ENCODE data around the gene TOMM34. TPM values are rescaled to one million over a fixed set of nuclear protein-coding genes. Genes with fewer than 3 reads are reported as not detected.

TOMM34 gene
- total and polyA plus RNA-seq, 2 of the 13 experiments (the other 11 are each of a cell fraction or from before 2014, with no cell fraction given) = 36.2 to 52.0 TPM

DNA sequence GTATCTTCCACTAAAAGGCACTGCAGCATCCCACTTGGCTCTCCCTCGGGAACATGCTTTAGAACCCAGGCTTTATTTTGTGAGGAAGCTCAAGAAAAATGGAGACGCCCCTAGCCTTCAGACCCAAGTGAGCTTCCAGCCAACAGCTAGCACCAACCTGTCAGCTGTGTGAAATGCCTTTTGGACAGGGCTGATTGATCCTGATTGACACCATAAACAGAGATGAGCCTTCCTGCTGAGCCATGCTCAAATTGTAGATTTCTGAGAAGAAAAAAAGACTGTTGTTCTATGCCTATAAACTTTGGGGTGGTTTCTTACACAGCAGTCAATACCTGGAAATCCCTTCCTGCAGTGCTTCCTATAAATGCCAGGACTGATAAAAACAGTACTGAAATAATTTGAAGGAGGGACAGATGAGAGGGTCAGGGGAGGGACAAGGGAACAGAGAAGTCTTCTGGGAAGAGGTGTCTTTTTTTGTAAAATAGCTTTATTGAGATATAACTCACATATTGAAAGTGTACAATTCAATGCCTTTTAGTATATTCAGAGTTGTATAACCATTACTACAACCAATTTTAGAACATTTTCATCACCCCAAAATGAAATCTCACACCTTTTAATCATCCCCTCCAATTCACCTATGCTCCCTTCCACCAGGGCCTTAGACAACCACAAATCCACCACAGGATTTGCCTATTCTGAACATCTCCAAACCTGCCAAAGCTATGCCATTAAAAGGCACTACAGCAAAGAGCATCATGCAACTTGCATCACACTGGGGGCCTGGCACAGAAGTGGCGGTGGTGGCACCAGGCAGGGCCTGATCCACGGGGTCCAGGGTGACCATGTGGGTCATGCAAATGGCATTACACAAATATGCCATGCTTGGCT is 3.4 kb upstream of the TOMM34 start:
- Histone ChIP-seq H3K4me3 (replicated peaks in 1 of 3; ENCODE audit: insufficient read depth in 1 of 3, low read depth in 2 of 3, low read length in 3 of 3) (no peak overlapping the region), H4K20me1 (ENCODE audit: insufficient read depth, low read length) (no peaks in the 10 kb centered on the region; the same call in 1 of the 2 replicates), H3K79me2 (ENCODE audit: insufficient read depth, low read length) (peaks cover 36% of the 10 kb centered on the region), H3K9me3 (ENCODE audit: low read length) (no peaks in the 10 kb centered on the region), H3K4me1 (ENCODE audit: insufficient read depth, low read length) (peaks cover 68% of the 10 kb centered on the region), H2AFZ (ENCODE audit: low read length) (no peak overlapping the region), H3K27me3 (ENCODE audit: control insufficient read depth in 1 of 2, insufficient read depth in 2 of 2, low read length in 2 of 2) (peaks cover 0 to 4% of the 10 kb centered on the region in 2 experiments; a peak in 1 of 5 replicates), H3K9ac (ENCODE audit: insufficient read depth, low read depth, low read length) (no peak overlapping the region), H3K4me2 (ENCODE audit: low read depth, low read length) (no peak overlapping the region), H3K27ac (ENCODE audit: extremely low read length, insufficient read depth, low read length) (no peak overlapping the region), H3K36me3 (replicated peaks in 1 of 2; ENCODE audit: control insufficient read depth in 1 of 2, insufficient read depth in 2 of 2, low read length in 2 of 2) (peaks cover 0 to under 1% of the 10 kb centered on the region in 2 experiments; a peak in 1 of 5 replicates)
- FAIRE-seq = no peak
- ATAC-seq = no peak
- TF ChIP-seq ZNF282 (IDR thresholded peaks at IDR 0.05; ENCODE audit: partially characterized antibody) (no peak), PBX2 (CRISPR knock-in tag; IDR thresholded peaks at IDR 0.05) (peak; percentile 37; the same call in 1 of the 2 replicates), ZFP36L1 (CRISPR knock-in tag; IDR thresholded peaks at IDR 0.05) (no peak), ZNF331 (CRISPR knock-in tag; IDR thresholded peaks at IDR 0.05) (peak; percentile 98)
- BruUV-seq (replicated peaks) = no TSS peak
- DNase-seq (ENCODE audit: low spot score) = no peak
- ChIA-PET CTCF (ENCODE audit: low intra/inter-chr PET ratio, low total read pairs) (no interaction called here), POLR2A (interaction anchor here (1.1 to 4.1 kb wide), 3 partner anchors 14 to 37 kb away, joined by 3 to 51 read pairs (median 5); no protein-coding TSS in a partner anchor)
- in situ Hi-C loops (cut with HindIII; ENCODE audit: extremely low pct_ligation_motif_present, low pct_unique_long_range_greater_than_20kb) = no loop called here
- intact Hi-C loops (cut with micrococcal nuclease; ENCODE audit: unreplicated experiment) = no loop called here
- 57% methylated on average over 4 of the region's 4 CpGs for WGBS (ENCODE audit: low lambda C conversion rate)

GRCh38 chr20:44962483-44962882 is 2.3 kb upstream of the TOMM34 start:
- H3K27me3 ChIP-seq (ENCODE audit: control insufficient read depth in 1 of 2, insufficient read depth in 2 of 2, low read length in 2 of 2) = peaks cover 0 to 4% of the 10 kb centered on the region in 2 experiments; a peak in 1 of 5 replicates
- WGBS (ENCODE audit: low lambda C conversion rate) = 80% methylated on average over 3 of the region's 3 CpGs
- H4K20me1 ChIP-seq (ENCODE audit: insufficient read depth, low read length) = no peaks in the 10 kb centered on the region; the same call in 1 of the 2 replicates
- ChIA-PET CTCF (ENCODE audit: low intra/inter-chr PET ratio, low total read pairs) (no interaction called here), POLR2A (interaction anchor here (1.1 to 4.1 kb wide), 2 partner anchors 13 to 36 kb away, joined by 3 to 51 read pairs; no protein-coding TSS in a partner anchor)
- H3K27ac ChIP-seq (ENCODE audit: extremely low read length, insufficient read depth, low read length) = no peak overlapping the region
- H3K9me3 ChIP-seq (ENCODE audit: low read length) = no peaks in the 10 kb centered on the region
- H3K79me2 ChIP-seq (ENCODE audit: insufficient read depth, low read length) = peaks cover 37% of the 10 kb centered on the region
- in situ Hi-C loops (cut with HindIII; ENCODE audit: extremely low pct_ligation_motif_present, low pct_unique_long_range_greater_than_20kb) (no loop called here), intact Hi-C loops (cut with micrococcal nuclease; ENCODE audit: unreplicated experiment) (no loop called here)
- H2AFZ ChIP-seq (ENCODE audit: low read length) = no peak overlapping the region
- FAIRE-seq (no peak), ATAC-seq (no peak), DNase-seq (ENCODE audit: low spot score) (no peak)
- peaks cover 67% of the 10 kb centered on the region for H3K4me1 ChIP-seq (ENCODE audit: insufficient read depth, low read length)
- H3K36me3 ChIP-seq (replicated peaks in 1 of 2; ENCODE audit: control insufficient read depth in 1 of 2, insufficient read depth in 2 of 2, low read length in 2 of 2) = peaks cover 0 to 6% of the 10 kb centered on the region in 2 experiments; a peak in 2 of 5 replicates
- BruUV-seq (replicated peaks) = no TSS peak
- no peak overlapping the region for H3K4me3 ChIP-seq (replicated peaks in 1 of 3; ENCODE audit: insufficient read depth in 1 of 3, low read depth in 2 of 3, low read length in 3 of 3)
- no peak overlapping the region for H3K4me2 ChIP-seq (ENCODE audit: low read depth, low read length)
- H3K9ac ChIP-seq (ENCODE audit: insufficient read depth, low read depth, low read length) = no peak overlapping the region
- no peak for TF ChIP-seq ARNT2 (CRISPR knock-in tag; IDR thresholded peaks at IDR 0.05; ENCODE audit: low read depth)
- TF ChIP-seq, protein P1, sequence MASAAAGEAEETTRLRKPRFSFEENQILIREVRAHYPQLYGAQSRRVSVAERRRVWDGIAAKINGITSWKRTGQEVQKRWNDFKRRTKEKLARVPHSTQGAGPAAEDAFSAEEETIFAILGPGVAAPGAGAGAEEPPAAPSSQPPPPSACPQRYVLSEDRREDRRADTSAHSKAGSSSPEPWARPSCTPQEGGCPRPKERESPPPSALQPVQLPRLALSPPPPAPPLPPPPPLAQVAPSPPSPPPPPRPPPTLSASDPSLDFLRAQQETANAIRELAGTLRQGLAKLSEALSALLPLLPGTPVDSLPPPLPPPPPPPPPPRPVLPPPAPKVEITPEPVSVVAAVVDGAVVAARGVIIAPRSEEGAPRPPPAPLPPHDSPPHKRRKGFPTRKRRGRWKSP (CRISPR knock-in tag; IDR thresholded peaks at IDR 0.05) = no peak
- TF ChIP-seq MAFK (conservative IDR thresholded peaks at IDR 0.05 in 1 of 2, IDR thresholded peaks at IDR 0.05 in 1 of 2; ENCODE audit: low read length in 2 of 2) = peak; percentile 95
- no peak for TF ChIP-seq ZNF441 (CRISPR knock-in tag; IDR thresholded peaks at IDR 0.05; ENCODE audit: borderline replicate concordance)
- TF ChIP-seq KLF9 (CRISPR knock-in tag; IDR thresholded peaks at IDR 0.05; ENCODE audit: low read depth) = no peak
- TF ChIP-seq, protein P2, sequence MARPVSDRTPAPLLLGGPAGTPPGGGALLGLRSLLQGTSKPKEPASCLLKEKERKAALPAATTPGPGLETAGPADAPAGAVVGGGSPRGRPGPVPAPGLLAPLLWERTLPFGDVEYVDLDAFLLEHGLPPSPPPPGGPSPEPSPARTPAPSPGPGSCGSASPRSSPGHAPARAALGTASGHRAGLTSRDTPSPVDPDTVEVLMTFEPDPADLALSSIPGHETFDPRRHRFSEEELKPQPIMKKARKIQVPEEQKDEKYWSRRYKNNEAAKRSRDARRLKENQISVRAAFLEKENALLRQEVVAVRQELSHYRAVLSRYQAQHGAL (CRISPR knock-in tag; IDR thresholded peaks at IDR 0.05; ENCODE audit: not compliant biosample characterization) = no peak
- TF ChIP-seq, protein P3, sequence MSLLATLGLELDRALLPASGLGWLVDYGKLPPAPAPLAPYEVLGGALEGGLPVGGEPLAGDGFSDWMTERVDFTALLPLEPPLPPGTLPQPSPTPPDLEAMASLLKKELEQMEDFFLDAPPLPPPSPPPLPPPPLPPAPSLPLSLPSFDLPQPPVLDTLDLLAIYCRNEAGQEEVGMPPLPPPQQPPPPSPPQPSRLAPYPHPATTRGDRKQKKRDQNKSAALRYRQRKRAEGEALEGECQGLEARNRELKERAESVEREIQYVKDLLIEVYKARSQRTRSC (CRISPR knock-in tag; IDR thresholded peaks at IDR 0.05; ENCODE audit: low read depth) = no peak
- TF ChIP-seq ZMYM3 (CRISPR knock-in tag; IDR thresholded peaks at IDR 0.05) = peak; percentile 87
- peak; percentile 70; the same call in 1 of the 2 replicates for TF ChIP-seq KDM1A (CRISPR knock-in tag; IDR thresholded peaks at IDR 0.05)
- TF ChIP-seq MAFF (IDR thresholded peaks at IDR 0.05; ENCODE audit: low read depth, low read length) = peak; percentile 93
